Caco-2 (cell line): ENCODE measurements around the gene GSE1. TPM values are rescaled to one million over a fixed set of nuclear protein-coding genes. Genes with fewer than 3 reads are reported as not detected.

Experiments used
- BruUV-seq: library from RNA; stranded (reverse); fragments of 400-500 nt; replicated peaks from 2 replicates; lab custom pipeline; 2021; lab: Mats Ljungman, UMichigan
- CTCF ChIA-PET: fragments of 300-600 bp; sonication (Branson Sonifier 250); formaldehyde crosslinking; loops from one replicate; lab custom pipeline; 2022; ENCODE audit warnings: antibody characterized with exemption; lab: Charles Lee
- POLR2A ChIA-PET: fragments of 300-600 bp; sonication (Branson Sonifier 250); formaldehyde crosslinking; loops from one replicate; lab custom pipeline; 2022; ENCODE audit warnings: antibody characterized with exemption; lab: Charles Lee
- DNase-seq, 2 experiments: peaks; one replicate each; pipeline versions ENCODE4 v3.0.0 to v3.0.0-alpha.2; 2020 to 2022
- H3K27me3 ChIP-seq: replicated peaks from 2 replicates; pipeline ENCODE4 v1.6.0; 2011; ENCODE audit warnings: low read length; ENCODE audit not compliant: control insufficient read depth, insufficient read depth
- H3K36me3 ChIP-seq: 2 replicates; pipeline ENCODE4 v1.5.1; 2011; ENCODE audit warnings: low read length; ENCODE audit not compliant: control insufficient read depth, insufficient read depth
- H3K4me1 ChIP-seq: fragments of 250-450 bp; sonication (Bioruptor Pico); 2 replicates; pipeline ENCODE4 v1.5.1; 2020; ENCODE audit warnings: mild to moderate bottlenecking
- H3K4me3 ChIP-seq: 2 replicates; pipeline ENCODE4 v1.5.1; 2011; ENCODE audit warnings: low read depth, mild to moderate bottlenecking, control low read depth, low read length
- H3K9me3 ChIP-seq: fragments of 250-450 bp; sonication (Bioruptor Pico); 2 replicates; pipeline ENCODE4 v1.5.1; 2020; ENCODE audit warnings: mild to moderate bottlenecking, moderate library complexity
- H3K27ac Mint-ChIP-seq: one replicate; pipeline ENCODE4 v1.8.0; 2022; ENCODE audit warnings: mixed read lengths; ENCODE audit not compliant: unreplicated experiment
- H3K27me3 Mint-ChIP-seq: one replicate; pipeline ENCODE4 v1.8.0; 2022; ENCODE audit warnings: mixed read lengths; ENCODE audit not compliant: insufficient read depth, unreplicated experiment
- H3K36me3 Mint-ChIP-seq: one replicate; pipeline ENCODE4 v1.8.0; 2022; ENCODE audit warnings: mild to moderate bottlenecking, mixed read lengths; ENCODE audit not compliant: insufficient read depth, unreplicated experiment
- H3K4me1 Mint-ChIP-seq: one replicate; pipeline ENCODE4 v1.8.0; 2022; ENCODE audit warnings: low read depth, mixed read lengths; ENCODE audit not compliant: unreplicated experiment
- H3K4me3 Mint-ChIP-seq: one replicate; pipeline ENCODE4 v1.8.0; 2022; ENCODE audit warnings: mild to moderate bottlenecking, moderate library complexity, mixed read lengths; ENCODE audit not compliant: unreplicated experiment
- H3K9me3 Mint-ChIP-seq: one replicate; pipeline ENCODE4 v1.8.0; 2022; ENCODE audit warnings: mixed read lengths; ENCODE audit not compliant: unreplicated experiment
- CTCF ChIP-seq, 2 experiments: fragments of 200-600 bp in 1 of 2; IDR thresholded peaks; 1 replicate in 1 of 2; 2 replicates in 1 of 2; pipeline versions ENCODE4 v1.5.1 to v1.8.0; 2011 to 2022; ENCODE audit warnings: antibody characterized with exemption in 1 of 2, control low read depth in 1 of 2, inconsistent platforms in 1 of 2, low read depth in 1 of 2, low read length in 1 of 2, mild to moderate bottlenecking in 1 of 2, moderate library complexity in 1 of 2; ENCODE audit not compliant: insufficient read depth in 1 of 2, severe bottlenecking in 1 of 2, unreplicated experiment in 1 of 2
- intact Hi-C: fragments of 100-400 bp; cut with micrococcal nuclease; formaldehyde crosslinking; loops from one replicate; pipeline ENCODE4 v1.10.0; 2022; ENCODE audit not compliant: unreplicated experiment
- total RNA-seq: library from RNA; stranded (reverse); gene quantifications from 2 replicates; pipeline ENCODE4 v1.2.3, GENCODE V29; 2022

Gene GSE1
- total RNA-seq, 1 experiment from 2014 or later = 142 TPM

GRCh38 chr16:85690469-85691064 is 77.4 kb downstream of the GSE1 start:
- CTCF ChIA-PET = interaction anchor here (1.0 to 2.7 kb wide), 6 partner anchors 15 to 31 kb away, joined by 3 to 16 read pairs (median 6); no protein-coding TSS in a partner anchor
- Mint-ChIP-seq H3K9me3 (no peaks in the 10 kb centered on the region), H3K36me3 (peaks cover 25% of the 10 kb centered on the region), H3K27me3 (no peaks in the 10 kb centered on the region), H3K4me1 (peaks cover 15% of the 10 kb centered on the region), H3K4me3 (no peak overlapping the region), H3K27ac (no peak overlapping the region)
- Histone ChIP-seq H3K27me3 (no peaks in the 10 kb centered on the region), H3K9me3 (no peaks in the 10 kb centered on the region), H3K4me3 (no peak overlapping the region), H3K4me1 (peaks cover 32% of the 10 kb centered on the region), H3K36me3 (no peaks in the 10 kb centered on the region)
- peak in 1 of 2 experiments; percentile 44 for DNase-seq
- intact Hi-C loops = no loop called here
- POLR2A ChIA-PET = no interaction called here
- no peak for TF ChIP-seq CTCF (IDR thresholded peaks at IDR 0.05; ENCODE audit: insufficient read depth in 1 of 2, low read depth in 1 of 2, low read length in 1 of 2, severe bottlenecking in 1 of 2, unreplicated experiment in 1 of 2)
- no TSS peak for BruUV-seq

- Mint-ChIP-seq H3K27ac (no peak overlapping the region), H3K9me3 (no peaks in the 10 kb centered on the region), H3K4me3 (no peak overlapping the region), H3K4me1 (peaks cover 4% of the 10 kb centered on the region), H3K36me3 (no peaks in the 10 kb centered on the region), H3K27me3 (no peaks in the 10 kb centered on the region)
- intact Hi-C loops = no loop called here
- H3K27me3 ChIP-seq = no peaks in the 10 kb centered on the region
- CTCF ChIA-PET = interaction anchor here (0.6 kb wide), 1 partner anchor 80 kb away, joined by 3 read pairs; no protein-coding TSS in a partner anchor
- POLR2A ChIA-PET = no interaction called here
- BruUV-seq = no TSS peak
- no peaks in the 10 kb centered on the region for H3K36me3 ChIP-seq
- H3K9me3 ChIP-seq = no peaks in the 10 kb centered on the region
- no peak for DNase-seq
- H3K4me3 ChIP-seq = no peak overlapping the region
- peaks cover 7% of the 10 kb centered on the region; the same call in 1 of the 2 replicates for H3K4me1 ChIP-seq
- TF ChIP-seq CTCF (IDR thresholded peaks at IDR 0.05; ENCODE audit: insufficient read depth in 1 of 2, low read depth in 1 of 2, low read length in 1 of 2, severe bottlenecking in 1 of 2, unreplicated experiment in 1 of 2) = no peak
Observed at GRCh38 chr16:85695196-85696128, 82.3 kb downstream of the GSE1 start.

GRCh38 chr16:85696781-85697180 is 83.7 kb downstream of the GSE1 start:
- DNase-seq = no peak
- H3K9me3 ChIP-seq = no peaks in the 10 kb centered on the region
- Mint-ChIP-seq H3K27ac (no peak overlapping the region), H3K27me3 (no peaks in the 10 kb centered on the region), H3K9me3 (no peaks in the 10 kb centered on the region), H3K4me1 (no peaks in the 10 kb centered on the region), H3K4me3 (no peak overlapping the region), H3K36me3 (no peaks in the 10 kb centered on the region)
- no TSS peak for BruUV-seq
- intact Hi-C loops = no loop called here
- 0 out of 2 replicates have a peak, but pooled peaks cover 5% of the 10 kb centered on the region for H3K4me1 ChIP-seq
- TF ChIP-seq CTCF (IDR thresholded peaks at IDR 0.05; ENCODE audit: insufficient read depth in 1 of 2, low read depth in 1 of 2, low read length in 1 of 2, severe bottlenecking in 1 of 2, unreplicated experiment in 1 of 2) = no peak
- no peaks in the 10 kb centered on the region for H3K36me3 ChIP-seq
- no peaks in the 10 kb centered on the region for H3K27me3 ChIP-seq
- CTCF ChIA-PET = no interaction called here
- POLR2A ChIA-PET = no interaction called here
- no peak overlapping the region for H3K4me3 ChIP-seq
